ENCODE measurements around the gene EIF4E1B. TPM values are rescaled to one million over a fixed set of nuclear protein-coding genes. Genes with fewer than 3 reads are reported as not detected.

EIF4E1B gene
- total RNA-seq, 1 experiment from 2014 or later: 0.97 TPM

- Histone ChIP-seq H3K4me3 (ENCODE audit: insufficient read depth, low read depth, low read length) (no peak overlapping the region), H3K36me3 (replicated peaks; ENCODE audit: control insufficient read depth, insufficient read depth, low read length) (no peaks in the 10 kb centered on the region), H3K27me3 (ENCODE audit: control insufficient read depth, insufficient read depth, low read length) (peaks cover 11% of the 10 kb centered on the region)
- DNase-seq: no peak
Observed at GRCh38 chr5:176612855-176613254, 17.6 kb upstream of the EIF4E1B start.

- peaks cover 25% of the 10 kb centered on the region for H3K27me3 ChIP-seq (ENCODE audit: control insufficient read depth, insufficient read depth, low read length)
- no peak overlapping the region for H3K4me3 ChIP-seq (ENCODE audit: insufficient read depth, low read depth, low read length)
- DNase-seq: no peak
- no peaks in the 10 kb centered on the region for H3K36me3 ChIP-seq (replicated peaks; ENCODE audit: control insufficient read depth, insufficient read depth, low read length)
Observed at GRCh38 chr5:176614805-176615478, 15.5 kb upstream of the EIF4E1B start.

GRCh38 chr5:176616511-176616910 lies 14.0 kb upstream of the EIF4E1B start:
- no peak overlapping the region for H3K4me3 ChIP-seq (ENCODE audit: insufficient read depth, low read depth, low read length)
- H3K36me3 ChIP-seq (replicated peaks; ENCODE audit: control insufficient read depth, insufficient read depth, low read length): no peaks in the 10 kb centered on the region
- no peak for DNase-seq
- H3K27me3 ChIP-seq (ENCODE audit: control insufficient read depth, insufficient read depth, low read length): peaks cover 36% of the 10 kb centered on the region

GRCh38 chr5:176618783-176619182 lies 11.7 kb upstream of the EIF4E1B start:
- Histone ChIP-seq H3K36me3 (replicated peaks; ENCODE audit: control insufficient read depth, insufficient read depth, low read length) (no peaks in the 10 kb centered on the region), H3K4me3 (ENCODE audit: insufficient read depth, low read depth, low read length) (peak overlapping the region; percentile 25), H3K27me3 (ENCODE audit: control insufficient read depth, insufficient read depth, low read length) (peaks cover 38% of the 10 kb centered on the region)
- DNase-seq: peak; percentile 68

GRCh38 chr5:176619203-176619568 lies 11.3 kb upstream of the EIF4E1B start:
- peak; percentile 99 for DNase-seq
- Histone ChIP-seq H3K27me3 (ENCODE audit: control insufficient read depth, insufficient read depth, low read length) (peaks cover 38% of the 10 kb centered on the region), H3K4me3 (ENCODE audit: insufficient read depth, low read depth, low read length) (peak overlapping the region; percentile 36), H3K36me3 (replicated peaks; ENCODE audit: control insufficient read depth, insufficient read depth, low read length) (no peaks in the 10 kb centered on the region)

- no peaks in the 10 kb centered on the region for H3K36me3 ChIP-seq (replicated peaks; ENCODE audit: control insufficient read depth, insufficient read depth, low read length)
- peaks cover 38% of the 10 kb centered on the region for H3K27me3 ChIP-seq (ENCODE audit: control insufficient read depth, insufficient read depth, low read length)
- peak; percentile 83 for DNase-seq
- peak overlapping the region; percentile 36 for H3K4me3 ChIP-seq (ENCODE audit: insufficient read depth, low read depth, low read length)
Observed at GRCh38 chr5:176619569-176620332, 10.7 kb upstream of the EIF4E1B start.

GRCh38 chr5:176620333-176620981 lies 10.0 kb upstream of the EIF4E1B start:
- DNase-seq: peak; percentile 83
- Histone ChIP-seq H3K36me3 (replicated peaks; ENCODE audit: control insufficient read depth, insufficient read depth, low read length) (no peaks in the 10 kb centered on the region), H3K27me3 (ENCODE audit: control insufficient read depth, insufficient read depth, low read length) (peaks cover 38% of the 10 kb centered on the region), H3K4me3 (ENCODE audit: insufficient read depth, low read depth, low read length) (peak overlapping the region; percentile 36)

GRCh38 chr5:176621661-176622079 lies 8.8 kb upstream of the EIF4E1B start:
- peaks cover 35% of the 10 kb centered on the region for H3K27me3 ChIP-seq (ENCODE audit: control insufficient read depth, insufficient read depth, low read length)
- H3K36me3 ChIP-seq (replicated peaks; ENCODE audit: control insufficient read depth, insufficient read depth, low read length): no peaks in the 10 kb centered on the region
- no peak overlapping the region for H3K4me3 ChIP-seq (ENCODE audit: insufficient read depth, low read depth, low read length)
- no peak for DNase-seq

- Histone ChIP-seq H3K36me3 (replicated peaks; ENCODE audit: control insufficient read depth, insufficient read depth, low read length) (no peaks in the 10 kb centered on the region), H3K27me3 (ENCODE audit: control insufficient read depth, insufficient read depth, low read length) (peaks cover 34% of the 10 kb centered on the region), H3K4me3 (ENCODE audit: insufficient read depth, low read depth, low read length) (no peak overlapping the region)
- no peak for DNase-seq
Observed at GRCh38 chr5:176624142-176624541, 6.3 kb upstream of the EIF4E1B start.

- no peak overlapping the region for H3K4me3 ChIP-seq (ENCODE audit: insufficient read depth, low read depth, low read length)
- H3K27me3 ChIP-seq (ENCODE audit: control insufficient read depth, insufficient read depth, low read length): peaks cover 35% of the 10 kb centered on the region
- no peaks in the 10 kb centered on the region for H3K36me3 ChIP-seq (replicated peaks; ENCODE audit: control insufficient read depth, insufficient read depth, low read length)
- DNase-seq: no peak
Observed at GRCh38 chr5:176624938-176625337, 5.5 kb upstream of the EIF4E1B start.

- Histone ChIP-seq H3K4me3 (ENCODE audit: insufficient read depth, low read depth, low read length) (no peak overlapping the region), H3K36me3 (replicated peaks; ENCODE audit: control insufficient read depth, insufficient read depth, low read length) (no peaks in the 10 kb centered on the region), H3K27me3 (ENCODE audit: control insufficient read depth, insufficient read depth, low read length) (peaks cover 31% of the 10 kb centered on the region)
- no peak for DNase-seq
Observed at GRCh38 chr5:176625512-176625911, 5.0 kb upstream of the EIF4E1B start.

- no peaks in the 10 kb centered on the region for H3K36me3 ChIP-seq (replicated peaks; ENCODE audit: control insufficient read depth, insufficient read depth, low read length)
- peaks cover 31% of the 10 kb centered on the region for H3K27me3 ChIP-seq (ENCODE audit: control insufficient read depth, insufficient read depth, low read length)
- no peak for DNase-seq
- no peak overlapping the region for H3K4me3 ChIP-seq (ENCODE audit: insufficient read depth, low read depth, low read length)
Observed at GRCh38 chr5:176625966-176626875, 4.3 kb upstream of the EIF4E1B start.

GRCh38 chr5:176626876-176627236 lies 3.6 kb upstream of the EIF4E1B start:
- H3K4me3 ChIP-seq (ENCODE audit: insufficient read depth, low read depth, low read length): no peak overlapping the region
- DNase-seq: no peak
- no peaks in the 10 kb centered on the region for H3K36me3 ChIP-seq (replicated peaks; ENCODE audit: control insufficient read depth, insufficient read depth, low read length)
- H3K27me3 ChIP-seq (ENCODE audit: control insufficient read depth, insufficient read depth, low read length): peaks cover 36% of the 10 kb centered on the region

GRCh38 chr5:176627582-176627981 lies 2.9 kb upstream of the EIF4E1B start:
- Histone ChIP-seq H3K4me3 (ENCODE audit: insufficient read depth, low read depth, low read length) (no peak overlapping the region), H3K36me3 (replicated peaks; ENCODE audit: control insufficient read depth, insufficient read depth, low read length) (no peaks in the 10 kb centered on the region), H3K27me3 (ENCODE audit: control insufficient read depth, insufficient read depth, low read length) (peaks cover 37% of the 10 kb centered on the region)
- no peak for DNase-seq

Data from H7 (cell line).